Limb (tissue), 2 donors: ENCODE measurements around the gene PIK3R3.
"Not testable (repeated sequence)": the region's sequence is repeated elsewhere in the genome, so short reads cannot be mapped to it uniquely, and the experiment has no call there.

Experiments used
- DNase-seq, 2 donors: peaks; one replicate each; pipeline ENCODE4 v3.0.0-alpha.2; 2016; ENCODE audit errors: extremely low spot score in 2 of 2

The PIK3R3 gene

DNA sequence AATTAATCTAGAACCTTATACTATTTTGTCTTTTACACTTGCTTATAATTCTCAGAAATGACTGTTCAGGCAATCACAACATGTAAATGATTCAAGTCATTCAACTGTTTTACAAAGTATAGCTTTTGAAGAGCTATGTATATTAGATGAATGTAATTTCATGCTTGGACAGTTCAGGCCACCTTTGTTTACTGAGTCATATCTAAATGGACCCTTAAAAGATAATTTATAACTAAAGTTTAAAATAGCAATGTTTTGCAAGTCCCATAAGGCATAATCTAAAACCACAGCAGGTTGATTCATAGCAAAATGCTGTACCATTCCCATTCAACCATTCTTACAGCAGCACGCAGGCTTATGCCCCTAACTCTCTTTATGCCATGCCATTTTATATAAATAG is 64.8 kb downstream of the PIK3R3 start:
- DNase-seq, result no peak

DNA sequence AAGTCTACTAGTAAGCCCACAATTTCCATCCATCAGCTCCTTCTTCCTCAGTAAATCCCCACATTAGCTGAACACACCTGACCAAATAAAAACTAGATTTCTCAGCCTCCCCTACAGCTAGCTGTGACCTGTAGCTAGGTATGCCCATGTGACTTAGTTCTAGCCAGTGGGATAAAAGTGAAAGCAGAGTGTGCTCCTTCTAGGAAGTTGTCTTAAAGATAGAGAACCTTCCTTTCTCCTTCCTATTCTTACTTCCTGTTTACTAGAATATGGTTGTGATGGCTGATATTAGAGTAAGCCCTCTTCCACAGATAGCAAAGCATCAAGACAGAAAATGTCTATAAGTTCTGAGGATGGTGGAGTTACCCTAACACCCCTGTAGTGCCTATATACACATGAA is 67.0 kb downstream of the PIK3R3 start:
- DNase-seq, result no peak

DNA sequence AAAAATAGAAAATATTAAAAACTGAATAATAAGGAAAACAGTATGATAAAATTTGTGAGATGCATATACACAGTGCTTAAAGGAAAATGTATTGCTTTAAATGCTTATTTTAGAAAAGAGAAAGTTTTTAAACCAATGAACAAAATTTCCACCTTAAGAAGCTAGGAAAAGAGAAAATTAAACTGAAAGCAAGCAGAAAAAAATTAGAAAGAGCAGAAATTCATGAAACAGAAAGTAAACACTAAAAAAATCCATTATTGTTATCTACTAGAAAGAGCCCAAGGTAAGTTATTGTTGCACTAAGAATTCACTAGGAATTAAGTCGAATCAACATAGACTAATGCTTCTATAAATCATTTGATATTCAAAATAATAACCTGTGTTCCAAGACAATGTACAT is 67.7 kb downstream of the PIK3R3 start:
- DNase-seq, result no peak

DNA sequence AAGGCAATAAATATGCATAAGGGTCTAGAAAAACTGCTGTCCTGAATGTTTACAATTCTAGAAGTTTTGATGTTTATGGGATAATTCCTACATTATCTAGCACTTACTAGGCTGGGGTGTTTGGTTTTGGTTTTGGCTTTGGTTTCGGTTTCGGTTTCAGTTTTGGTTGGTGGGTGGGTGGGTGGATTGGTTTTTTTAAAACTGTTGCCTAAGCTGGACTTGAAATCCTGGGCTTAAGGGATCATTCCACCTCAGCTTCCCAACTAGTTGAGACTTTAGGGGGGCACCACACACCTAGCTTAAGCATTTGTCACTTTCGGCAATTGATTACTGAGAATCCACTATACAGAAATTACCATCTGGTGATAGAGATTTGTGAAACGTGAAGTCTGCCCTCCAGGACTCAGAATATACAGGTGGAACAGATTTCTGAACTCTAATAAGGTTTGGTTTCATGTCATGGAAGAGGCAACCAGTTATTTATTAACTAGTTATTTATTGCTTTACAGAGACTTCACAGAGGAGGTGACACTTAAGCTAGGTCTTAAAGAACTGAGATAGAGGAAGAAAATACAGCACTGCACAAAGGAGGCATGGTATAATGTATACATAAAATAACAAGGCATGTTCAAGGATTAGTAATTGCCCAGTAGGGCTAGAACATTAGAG is 69.6 kb downstream of the PIK3R3 start:
- DNase-seq, result no peak

DNA sequence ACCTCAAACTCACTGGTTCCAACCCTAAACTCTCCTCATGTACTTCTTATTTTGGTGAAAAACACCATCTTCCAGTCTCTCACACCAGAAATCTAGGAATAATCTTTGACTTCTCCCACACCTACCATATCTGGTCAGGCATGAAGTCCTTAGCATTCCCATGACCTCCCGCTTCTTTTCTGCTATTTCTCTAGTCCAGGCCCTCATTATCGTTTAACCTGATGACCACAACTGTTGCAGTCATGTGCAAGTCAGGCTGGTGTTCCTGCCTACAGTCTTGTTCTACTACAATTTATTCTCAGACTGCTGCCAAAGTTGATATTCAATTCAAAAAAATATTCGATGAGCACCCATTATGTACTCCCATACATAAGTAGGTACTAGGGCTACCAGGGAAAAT is 71.3 kb downstream of the PIK3R3 start:
- no peak for DNase-seq

DNA sequence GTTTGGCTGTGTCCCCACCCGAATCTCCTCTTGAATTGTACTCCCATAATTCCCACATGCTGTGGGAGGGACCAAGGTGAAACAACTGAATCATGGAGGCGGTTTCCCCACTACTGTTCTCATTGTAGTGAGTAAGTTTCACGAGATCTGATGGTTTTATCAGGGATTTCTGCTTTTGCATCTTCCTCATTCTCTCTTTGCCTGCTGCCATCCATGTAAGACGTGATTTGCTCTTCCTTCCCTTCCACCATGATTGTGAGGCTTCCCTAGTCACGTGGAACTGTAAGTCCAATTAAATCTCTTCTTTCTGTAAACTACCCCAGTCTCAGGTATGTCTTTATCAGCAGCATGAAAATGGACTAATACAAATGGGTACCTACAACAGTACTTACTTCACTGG is 73.5 kb downstream of the PIK3R3 start:
- DNase-seq, result no peak

DNA sequence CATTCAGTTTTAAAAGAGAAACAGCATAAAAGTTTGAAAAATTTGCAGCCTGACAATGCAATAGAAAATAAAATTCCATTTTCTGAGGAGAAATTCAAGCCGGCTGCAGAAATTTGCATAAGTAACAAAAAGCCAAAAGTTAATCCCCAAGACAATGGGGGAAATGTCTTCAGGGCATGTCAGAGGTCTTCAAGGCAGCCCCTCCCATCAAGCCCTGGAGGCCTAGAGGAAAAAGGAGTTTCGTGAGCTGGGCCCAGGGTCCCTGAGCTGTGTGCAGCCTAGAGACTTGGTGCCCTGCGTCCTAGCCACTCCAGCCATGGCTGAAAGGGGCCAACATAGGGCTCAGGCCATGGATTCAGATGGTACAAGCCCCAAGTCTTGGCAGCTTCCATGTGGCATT is 74.6 kb downstream of the PIK3R3 start:
- no peak for DNase-seq

DNA sequence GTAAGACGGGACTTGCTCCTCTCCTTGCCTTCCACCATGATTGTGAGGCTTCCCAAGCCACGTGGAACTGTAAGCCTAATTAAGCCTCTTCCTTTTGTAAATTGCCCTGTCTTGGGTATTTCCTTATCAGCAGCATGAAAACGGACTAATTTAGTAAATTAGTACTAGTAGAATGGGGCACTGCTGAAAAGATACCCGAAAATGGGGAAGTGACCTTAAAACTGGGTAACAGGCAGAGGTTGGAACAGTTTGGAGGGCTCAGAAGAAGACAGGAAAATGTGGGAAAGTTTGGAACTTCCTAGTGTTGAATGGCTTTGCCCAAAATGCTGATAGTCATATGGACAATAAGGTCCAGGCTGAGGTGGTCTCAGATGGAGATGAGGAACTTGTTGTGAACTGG is 75.2 kb downstream of the PIK3R3 start:
- DNase-seq, result not testable (repeated sequence)

DNA sequence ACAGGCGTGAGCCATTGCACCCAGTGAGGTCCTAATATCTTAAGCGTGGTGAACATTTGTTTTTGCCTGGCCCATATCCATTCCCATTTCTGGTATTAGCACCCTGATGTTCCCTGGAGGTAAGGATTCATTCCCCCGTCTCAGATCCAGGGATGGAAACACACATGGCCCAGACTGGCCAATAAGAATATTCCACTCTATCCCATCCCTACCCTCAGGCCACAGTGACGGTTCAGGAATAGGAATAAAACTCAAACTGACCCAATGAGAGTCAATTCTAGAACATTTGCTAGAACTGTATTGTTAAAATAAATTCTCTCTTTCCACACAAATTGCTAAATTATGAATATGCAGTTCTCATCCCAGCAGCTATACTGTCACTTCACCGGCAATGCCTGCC is 76.1 kb downstream of the PIK3R3 start:
- no peak for DNase-seq

DNA sequence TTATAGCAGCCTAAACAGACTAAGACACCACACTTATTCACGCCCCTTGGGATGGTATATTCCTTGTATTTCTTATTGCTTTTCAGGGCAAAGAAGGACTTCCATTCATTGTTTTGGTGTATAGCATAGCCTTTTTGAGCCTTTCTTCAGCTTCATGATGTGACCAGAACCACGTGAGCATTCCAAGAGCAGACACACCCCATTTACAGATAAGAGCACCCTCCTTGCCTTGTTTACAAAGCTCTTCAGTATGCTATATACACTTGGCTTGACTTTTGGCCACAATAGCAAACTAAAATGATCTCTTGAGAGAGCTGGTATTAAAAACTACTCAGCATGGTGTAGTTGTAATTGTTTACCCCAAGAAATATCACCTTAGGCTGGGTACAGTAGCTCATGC is 78.7 kb downstream of the PIK3R3 start:
- DNase-seq, result no peak

DNA sequence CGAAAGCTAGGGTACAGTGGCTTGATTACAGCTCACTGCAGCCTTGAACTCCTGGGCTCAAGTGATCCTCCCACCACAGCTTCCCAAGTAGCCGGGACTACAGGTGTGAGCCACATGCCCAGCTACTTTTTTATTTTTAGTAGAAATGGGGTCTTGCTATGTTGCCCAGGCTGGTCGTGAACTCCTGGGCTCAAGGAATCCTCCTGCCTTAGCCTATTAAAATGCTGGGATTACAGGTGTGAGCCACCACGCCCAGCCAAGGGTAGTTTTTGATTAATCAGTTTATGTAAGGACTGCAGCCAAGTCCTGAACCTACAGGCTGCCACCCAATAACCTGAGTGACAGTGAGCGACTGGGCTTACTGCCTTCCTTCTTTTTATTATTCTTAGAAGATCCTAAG is 88.3 kb downstream of the PIK3R3 start:
- no peak for DNase-seq

DNA sequence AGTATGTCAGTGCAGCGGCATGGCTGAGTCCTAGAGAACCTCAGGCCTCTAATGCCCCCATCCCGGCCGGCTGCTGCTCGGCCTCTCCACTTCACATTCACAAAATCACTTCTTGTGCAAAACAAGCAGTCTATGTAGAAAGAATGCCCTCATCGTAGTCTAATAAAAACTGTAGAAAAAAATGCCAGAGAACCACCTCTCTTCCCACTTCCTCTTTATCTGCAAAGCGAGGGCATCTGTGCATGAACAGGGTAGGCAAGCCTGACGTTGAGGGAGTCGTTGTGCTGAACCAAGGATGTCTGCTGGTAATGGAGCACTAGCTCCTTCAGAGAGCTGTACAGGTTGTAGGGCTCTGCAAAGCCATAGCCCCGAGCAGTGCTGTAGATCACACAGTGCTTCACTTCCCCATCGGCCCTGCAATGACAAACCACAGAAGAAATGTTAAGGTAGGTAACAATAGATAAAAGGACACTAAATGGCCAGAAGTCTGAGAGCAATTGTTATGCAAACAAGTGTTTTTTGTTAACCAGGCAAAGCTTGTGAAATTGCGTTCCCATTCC is 88.9 kb downstream of the PIK3R3 start:
- DNase-seq, result no peak

DNA sequence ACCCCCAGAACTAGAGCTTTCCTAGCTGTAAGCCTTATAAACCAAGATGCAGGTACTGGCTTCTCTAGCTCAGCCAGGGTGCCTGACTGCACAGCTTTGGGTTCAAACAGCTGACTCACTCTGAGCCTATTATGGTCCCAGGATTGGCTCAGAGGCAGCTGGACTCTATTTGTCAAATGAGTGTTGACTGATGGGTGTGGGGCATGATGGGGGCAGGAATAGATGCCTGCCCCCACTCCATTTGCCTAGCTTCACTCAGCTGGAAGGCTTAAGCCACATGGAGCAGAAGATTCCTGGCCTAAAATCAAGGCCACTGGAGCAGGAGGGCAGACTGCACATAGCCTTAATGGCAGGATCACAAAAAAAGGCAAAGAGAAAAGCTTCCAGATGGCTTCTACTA is 90.5 kb downstream of the PIK3R3 start:
- no peak for DNase-seq

DNA sequence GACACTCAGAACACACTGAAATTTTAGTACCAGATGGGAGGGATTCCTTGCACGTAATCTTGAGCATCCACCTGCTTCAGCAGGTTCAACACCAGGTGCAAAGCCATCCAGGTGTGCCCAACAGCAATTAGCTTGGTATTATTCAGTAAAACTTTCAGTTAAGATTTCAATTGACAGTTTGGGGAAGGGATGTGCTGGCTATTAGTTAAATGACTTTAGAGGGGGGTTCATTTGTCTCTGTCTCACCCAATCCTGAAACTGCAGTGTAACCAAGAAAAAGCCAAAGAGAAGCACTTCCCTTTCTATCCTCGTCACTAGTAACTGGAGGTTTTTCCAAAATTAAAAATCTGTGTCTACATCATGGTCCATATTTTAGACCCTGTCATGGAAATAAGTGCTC is 90.9 kb downstream of the PIK3R3 start:
- DNase-seq, result no peak

DNA sequence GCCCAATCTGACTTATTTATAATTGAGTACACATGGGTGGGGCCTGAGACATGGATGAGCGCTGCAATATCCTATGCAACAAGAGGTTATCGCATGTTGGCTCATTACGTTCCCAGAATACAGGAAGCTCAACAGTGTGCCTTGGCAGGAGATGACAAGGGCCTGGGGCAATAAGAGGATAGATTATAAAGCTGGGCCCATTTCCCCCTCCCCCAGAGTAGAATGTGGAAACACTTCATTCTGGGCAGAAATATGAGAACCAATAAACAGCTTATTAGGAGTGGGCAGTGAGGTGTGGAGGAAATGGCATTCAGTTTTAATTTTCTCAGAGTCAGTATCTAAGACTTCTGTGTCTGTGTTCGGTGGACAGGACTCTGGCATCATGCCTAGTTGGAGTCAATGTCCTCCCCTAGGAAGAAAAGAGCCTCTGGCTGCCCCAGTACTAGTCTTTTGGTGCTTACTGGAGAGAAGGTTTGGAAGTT is 92.8 kb downstream of the PIK3R3 start:
- no peak for DNase-seq

DNA sequence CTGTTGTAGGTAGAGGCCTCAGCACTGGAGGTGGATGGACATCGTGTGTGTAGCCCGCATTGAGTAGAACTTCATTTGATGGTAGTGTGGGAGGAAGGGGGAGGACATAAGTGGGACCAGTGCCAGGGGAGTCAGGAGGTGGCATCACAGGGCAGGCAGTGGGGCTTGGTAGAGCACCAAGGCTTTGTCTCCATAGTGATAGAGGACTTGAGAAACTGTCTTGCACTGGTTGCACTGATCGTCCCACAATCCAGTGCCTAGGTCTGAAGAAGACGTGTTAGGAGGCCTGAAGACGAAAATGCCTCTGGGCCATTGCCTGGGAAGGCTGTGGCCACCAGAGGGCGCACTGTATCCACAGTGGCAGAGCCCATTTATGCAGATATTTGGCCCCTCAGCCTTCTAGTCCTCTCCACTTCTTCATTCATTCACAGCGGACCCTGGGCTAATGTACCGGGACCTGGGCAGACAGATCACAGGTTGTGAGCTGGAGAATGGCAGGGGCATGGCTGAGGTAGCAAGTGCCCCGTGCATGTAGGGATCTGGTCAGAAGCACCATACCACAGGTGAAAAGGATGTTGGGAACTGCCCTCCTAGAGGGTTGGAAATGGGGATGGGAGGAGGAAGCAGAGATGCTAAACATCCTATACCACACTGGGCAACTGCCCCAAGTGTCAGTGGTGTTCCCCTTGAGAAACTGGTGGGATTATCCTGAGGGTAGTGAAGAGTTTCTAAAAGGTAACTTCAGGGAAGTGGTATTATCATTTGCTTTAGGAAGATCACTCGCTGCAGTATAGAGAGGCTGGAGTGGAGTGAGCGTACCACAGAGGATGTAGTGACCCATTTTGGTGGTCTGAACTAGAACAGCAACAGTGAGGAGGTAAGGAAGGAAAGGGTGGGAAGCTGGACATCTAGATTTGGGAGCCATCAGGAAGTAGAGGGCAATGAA is 95.3 kb downstream of the PIK3R3 start:
- peak; percentile 75 to 90 for DNase-seq

DNA sequence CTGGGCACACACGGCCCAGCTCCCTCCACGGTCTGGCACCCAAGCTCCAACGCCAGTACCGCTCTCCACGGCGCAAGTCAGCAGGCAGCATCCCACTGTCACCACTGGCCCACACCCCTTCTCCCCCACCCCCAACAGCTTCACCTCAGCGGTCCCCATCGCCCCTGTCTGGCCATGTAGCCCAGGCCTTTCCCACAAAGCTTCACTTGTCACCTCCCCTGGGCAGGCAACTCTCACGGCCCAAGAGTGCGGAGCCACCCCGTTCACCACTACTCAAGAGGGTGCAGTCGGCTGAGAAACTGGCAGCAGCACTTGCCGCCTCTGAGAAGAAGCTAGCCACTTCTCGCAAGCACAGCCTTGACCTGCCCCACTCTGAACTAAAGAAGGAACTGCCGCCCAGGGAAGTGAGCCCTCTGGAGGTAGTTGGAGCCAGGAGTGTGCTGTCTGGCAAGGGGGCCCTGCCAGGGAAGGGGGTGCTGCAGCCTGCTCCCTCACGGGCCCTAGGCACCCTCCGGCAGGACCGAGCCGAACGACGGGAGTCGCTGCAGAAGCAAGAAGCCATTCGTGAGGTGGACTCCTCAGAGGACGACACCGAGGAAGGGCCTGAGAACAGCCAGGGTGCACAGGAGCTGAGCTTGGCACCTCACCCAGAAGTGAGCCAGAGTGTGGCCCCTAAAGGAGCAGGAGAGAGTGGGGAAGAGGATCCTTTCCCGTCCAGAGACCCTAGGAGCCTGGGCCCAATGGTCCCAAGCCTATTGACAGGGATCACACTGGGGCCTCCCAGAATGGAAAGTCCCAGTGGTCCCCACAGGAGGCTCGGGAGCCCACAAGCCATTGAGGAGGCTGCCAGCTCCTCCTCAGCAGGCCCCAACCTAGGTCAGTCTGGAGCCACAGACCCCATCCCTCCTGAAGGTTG is 97.6 kb downstream of the PIK3R3 start:
- no peak for DNase-seq

DNA sequence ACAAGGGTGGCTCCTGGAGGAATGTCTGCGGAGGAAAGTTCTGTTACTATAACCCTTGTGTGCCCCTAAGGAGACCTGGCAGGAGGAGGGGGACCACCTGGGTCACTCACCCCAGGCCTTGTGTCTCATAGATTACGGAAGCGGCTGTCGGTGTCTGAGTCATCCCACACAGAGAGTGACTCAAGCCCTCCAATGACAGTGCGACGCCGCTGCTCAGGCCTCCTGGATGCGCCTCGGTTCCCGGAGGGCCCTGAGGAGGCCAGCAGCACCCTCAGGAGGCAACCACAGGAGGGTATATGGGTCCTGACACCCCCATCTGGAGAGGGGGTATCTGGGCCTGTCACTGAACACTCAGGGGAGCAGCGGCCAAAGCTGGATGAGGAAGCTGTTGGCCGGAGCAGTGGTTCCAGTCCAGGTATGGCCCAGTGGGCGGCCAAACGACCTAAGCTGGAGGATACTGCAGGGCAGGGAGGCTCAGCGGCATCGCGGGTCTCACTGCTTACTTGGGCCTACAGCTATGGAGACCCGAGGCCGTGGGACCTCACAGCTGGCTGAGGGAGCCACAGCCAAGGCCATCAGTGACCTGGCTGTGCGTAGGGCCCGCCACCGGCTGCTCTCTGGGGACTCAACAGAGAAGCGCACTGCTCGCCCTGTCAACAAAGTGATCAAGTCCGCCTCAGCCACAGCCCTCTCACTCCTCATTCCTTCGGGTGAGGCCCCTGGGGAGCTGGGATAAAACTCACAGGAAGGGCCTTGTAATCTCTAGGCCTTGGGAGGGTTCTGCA is 101.4 kb downstream of the PIK3R3 start:
- no peak for DNase-seq

DNA sequence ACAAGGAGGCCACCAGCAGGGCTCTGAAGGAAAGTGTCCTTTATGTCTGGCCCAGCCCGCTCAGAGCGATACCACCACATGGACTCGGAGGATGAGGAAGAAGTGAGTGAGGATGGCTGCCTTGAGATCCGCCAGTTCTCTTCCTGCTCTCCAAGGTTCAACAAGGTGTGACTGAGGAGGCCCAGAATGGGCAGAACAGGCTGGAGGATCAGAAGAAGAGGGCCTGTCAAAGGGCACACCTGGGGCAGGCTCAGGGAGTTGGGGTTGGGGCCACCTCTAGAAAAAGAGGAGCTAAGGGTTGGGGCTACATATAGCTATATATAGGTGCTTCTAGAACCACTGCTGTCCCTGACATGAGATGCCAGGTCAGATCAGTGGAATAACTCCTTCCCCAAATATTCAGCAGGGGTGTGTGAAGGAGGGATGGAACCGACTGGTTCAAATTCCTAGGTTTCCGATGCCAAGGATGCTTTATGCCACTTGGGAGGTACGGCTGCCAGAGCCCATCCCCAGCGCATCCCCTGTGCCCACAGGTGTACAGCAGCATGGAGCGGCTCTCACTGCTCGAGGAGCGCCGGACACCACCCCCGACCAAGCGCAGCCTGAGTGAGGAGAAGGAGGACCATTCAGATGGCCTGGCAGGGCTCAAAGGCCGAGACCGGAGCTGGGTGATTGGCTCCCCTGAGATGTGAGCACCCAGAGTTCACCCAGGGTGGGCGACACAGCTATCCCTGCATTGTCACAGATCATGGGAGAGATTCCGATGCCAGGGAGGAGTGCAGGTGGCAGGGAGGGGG is 102.2 kb downstream of the PIK3R3 start:
- DNase-seq, result no peak
